IMR-90 (cell line): ENCODE data around the gene ACAT2. TPM values are rescaled to one million over a fixed set of nuclear protein-coding genes. Genes with fewer than 3 reads are reported as not detected.

ENCODE experiments used
- ATAC-seq: fragments of 200-7000 bp; cut with Tn5 transposase; 2 replicates; pipeline ENCODE4 v1.9.1; 2020; ENCODE audit warnings: low read depth, mild to moderate bottlenecking, moderate library complexity
- BruUV-seq: library from RNA; stranded (reverse); fragments of 400-500 nt; replicated peaks from 2 replicates; lab custom pipeline; 2021; lab: Mats Ljungman, UMichigan
- CTCF ChIA-PET: fragments of 300-600 bp; formaldehyde crosslinking; extraction: SDS; loops from one replicate; lab custom pipeline; 2021; ENCODE audit warnings: antibody characterized with exemption; lab: Yijun Ruan, JAX
- POLR2A ChIA-PET: fragments of 300-600 bp; sonication (Branson Sonifier 250); formaldehyde crosslinking; loops from one replicate; lab custom pipeline; 2022; ENCODE audit warnings: antibody characterized with exemption; ENCODE audit not compliant: unreplicated experiment; lab: Charles Lee
- DNase-seq: peaks from one replicate; pipeline ENCODE4 v3.0.0; 2013
- H2AFZ ChIP-seq: replicated peaks from 2 replicates; pipeline ENCODE3; 2013; ENCODE audit warnings: low read length, mild to moderate bottlenecking; ENCODE audit not compliant: poor library complexity
- H2AK5ac ChIP-seq: 2 replicates; pipeline ENCODE4 v1.6.1; 2013; ENCODE audit warnings: low read depth, low read length, inconsistent platforms
- H2AK9ac ChIP-seq: replicated peaks from 2 replicates; pipeline ENCODE3; 2013; ENCODE audit warnings: mild to moderate bottlenecking, low read depth, low read length, moderate library complexity; ENCODE audit not compliant: poor library complexity
- H2BK120ac ChIP-seq: 2 replicates; pipeline ENCODE4 v1.6.1; 2013; ENCODE audit warnings: low read depth, low read length, inconsistent platforms
- H2BK15ac ChIP-seq: 3 replicates; pipeline ENCODE4 v1.6.1; 2013; ENCODE audit warnings: low read depth, low read length, inconsistent platforms
- H2BK20ac ChIP-seq: 2 replicates; pipeline ENCODE4 v1.6.1; 2013; ENCODE audit warnings: low read depth, mild to moderate bottlenecking, inconsistent platforms, low read length, moderate library complexity
- H2BK5ac ChIP-seq: 2 replicates; pipeline ENCODE4 v1.6.1; 2013; ENCODE audit warnings: mild to moderate bottlenecking, low read depth, low read length, inconsistent platforms; ENCODE audit not compliant: poor library complexity, severe bottlenecking
- H3K14ac ChIP-seq: replicated peaks from 2 replicates; pipeline ENCODE4 v1.6.1; 2013; ENCODE audit warnings: low read depth, low read length, inconsistent platforms
- H3K18ac ChIP-seq: 2 replicates; pipeline ENCODE4 v1.6.1; 2013; ENCODE audit warnings: low read depth, low read length, control low read depth
- H3K23ac ChIP-seq: 2 replicates; pipeline ENCODE4 v1.6.1; 2013; ENCODE audit warnings: low read depth, low read length, inconsistent platforms
- H3K27ac ChIP-seq: 2 replicates; pipeline ENCODE4 v1.5.1; 2013; ENCODE audit warnings: mild to moderate bottlenecking, control low read depth, low read length; ENCODE audit not compliant: insufficient read depth
- H3K27me3 ChIP-seq: 2 replicates; pipeline ENCODE4 v1.6.1; 2013; ENCODE audit warnings: low read length; ENCODE audit not compliant: control insufficient read depth, insufficient read depth
- H3K36me3 ChIP-seq: 2 replicates; pipeline ENCODE4 v1.6.1; 2013; ENCODE audit warnings: low read length, mixed read lengths; ENCODE audit not compliant: control insufficient read depth, insufficient read depth
- H3K4ac ChIP-seq: 2 replicates; pipeline ENCODE4 v1.6.1; 2013; ENCODE audit warnings: low read depth, low read length, inconsistent platforms
- H3K4me1 ChIP-seq: 2 replicates; pipeline ENCODE4 v1.6.1; 2013; ENCODE audit warnings: low read length, mixed read lengths; ENCODE audit not compliant: control insufficient read depth, insufficient read depth
- H3K4me2 ChIP-seq: 2 replicates; pipeline ENCODE4 v1.6.1; 2013; ENCODE audit warnings: low read depth, mild to moderate bottlenecking, control low read depth, low read length, moderate library complexity
- H3K4me3 ChIP-seq: 2 replicates; pipeline ENCODE4 v1.5.1; 2013; ENCODE audit warnings: low read depth, mild to moderate bottlenecking, control low read depth, low read length, moderate library complexity; ENCODE audit not compliant: insufficient read depth
- H3K56ac ChIP-seq: 2 replicates; pipeline ENCODE4 v1.6.1; 2013; ENCODE audit warnings: low read length, inconsistent platforms; ENCODE audit not compliant: insufficient read depth; ENCODE audit errors: extremely low read depth
- H3K79me1 ChIP-seq, 2 experiments: 2 replicates each; pipeline ENCODE4 v1.6.1; 2013; ENCODE audit warnings: low read length in 2 of 2, inconsistent platforms in 1 of 2, low read depth in 1 of 2
- H3K9ac ChIP-seq: 2 replicates; pipeline ENCODE4 v1.6.1; 2013; ENCODE audit warnings: low read depth, low read length, control low read depth
- H3K9me1 ChIP-seq: 2 replicates; pipeline ENCODE4 v1.6.1; 2013; ENCODE audit warnings: low read length, inconsistent platforms; ENCODE audit not compliant: insufficient read depth
- H3K9me3 ChIP-seq: 2 replicates; pipeline ENCODE4 v1.6.1; 2013; ENCODE audit warnings: low read length; ENCODE audit not compliant: control insufficient read depth, insufficient read depth
- H4K20me1 ChIP-seq: 2 replicates; pipeline ENCODE4 v1.6.1; 2013; ENCODE audit warnings: low read length, inconsistent platforms; ENCODE audit not compliant: insufficient read depth
- H4K5ac ChIP-seq: 2 replicates; pipeline ENCODE4 v1.6.1; 2013; ENCODE audit warnings: mild to moderate bottlenecking, low read depth, low read length, control low read depth
- H4K8ac ChIP-seq, 2 experiments: 2 replicates each; pipeline ENCODE4 v1.6.1; 2013; ENCODE audit warnings: low read depth in 2 of 2, low read length in 2 of 2, control low read depth in 1 of 2, inconsistent platforms in 1 of 2
- H4K91ac ChIP-seq: 2 replicates; pipeline ENCODE4 v1.6.1; 2013; ENCODE audit warnings: low read depth, low read length, inconsistent platforms; ENCODE audit not compliant: insufficient read depth
- BHLHE40 ChIP-seq: fragments of 150-350 bp; IDR thresholded peaks from 2 replicates; pipeline ENCODE4 v1.6.1; 2016; ENCODE audit warnings: mild to moderate bottlenecking, low read depth, low read length
- CEBPB ChIP-seq: IDR thresholded peaks from 2 replicates; pipeline ENCODE4 v1.6.1; 2012; ENCODE audit warnings: low read depth, low read length, improper control_type of control experiment
- MAFK ChIP-seq: IDR thresholded peaks from 2 replicates; pipeline ENCODE4 v1.6.1; 2012; ENCODE audit warnings: low read depth, low read length, improper control_type of control experiment
- MXI1 ChIP-seq: IDR thresholded peaks from 2 replicates; pipeline ENCODE4 v1.6.1; 2012; ENCODE audit warnings: low read depth, mild to moderate bottlenecking, low read length, moderate library complexity, borderline replicate concordance
- RFX5 ChIP-seq: IDR thresholded peaks from 2 replicates; pipeline ENCODE4 v1.8.0; 2012; ENCODE audit warnings: low read depth, mild to moderate bottlenecking, low read length, moderate library complexity
- SMC3 ChIP-seq: fragments of 150-350 bp; IDR thresholded peaks from 2 replicates; pipeline ENCODE4 v1.6.1; 2016; ENCODE audit warnings: low read depth, mild to moderate bottlenecking, antibody characterized with exemption, low read length, moderate library complexity
- dilution Hi-C: fragments of 300-500 bp; cut with HindIII; formaldehyde crosslinking; loops from one replicate; pipeline ENCODE4 v1.14.3; 2018; ENCODE audit warnings: low sequenced_read_pairs; ENCODE audit not compliant: unreplicated experiment
- in situ Hi-C: fragments of 300-500 bp; cut with MboI; formaldehyde crosslinking; loops from 3 replicates; pipeline ENCODE4 v1.14.3; 2019; ENCODE audit warnings: low sequenced_read_pairs, inconsistent platforms, mixed read lengths
- intact Hi-C: fragments of 100-400 bp; cut with micrococcal nuclease; formaldehyde crosslinking; loops from 2 replicates; pipeline ENCODE4 v1.10.0; 2022
- polyA plus RNA-seq, 3 experiments: library from polyadenylated mRNA; depleted of rRNA; stranded (reverse); fragments of >200 nt; gene quantifications; 2 replicates each; pipeline ENCODE4 v1.2.3, GENCODE V29; 2012; ENCODE audit warnings: low replicate concordance in 1 of 3
- total RNA-seq: library from RNA; depleted of rRNA; stranded (reverse); fragments of >200 nt; gene quantifications from 2 replicates; pipeline ENCODE4 v1.2.3, GENCODE V29; 2012
- TF ChIP-seq, protein P1 (sequence below): conservative IDR thresholded peaks from 2 replicates; pipeline ENCODE4 v1.5.1; 2012; ENCODE audit warnings: mild to moderate bottlenecking, low read depth, low read length, improper control_type of control experiment

ACAT2 gene
- total and polyA plus RNA-seq, 2 of the 4 experiments (the other 2 are of a cell fraction), result 30.5 to 45.2 TPM

GRCh38 chr6:159766906-159767305 lies 5.1 kb downstream of the ACAT2 start (continued):
- TF ChIP-seq MXI1 (no peak), BHLHE40 (no peak)

- dilution Hi-C loops (no loop called here), intact Hi-C loops (no loop called here), in situ Hi-C loops (loop anchor here (10.0 kb wide), 1 partner anchor 75 kb away; the partner anchor contains the start of gene SOD2)
- Histone ChIP-seq H2BK15ac (no peak overlapping the region), H3K4ac (no peak overlapping the region), H4K5ac (no peak overlapping the region), H3K9ac (no peak overlapping the region), H3K4me3 (no peak overlapping the region), H3K27me3 (no peaks in the 10 kb centered on the region), H3K9me1 (no peaks in the 10 kb centered on the region), H2AFZ (no peak overlapping the region), H3K18ac (no peak overlapping the region), H3K79me1 (no peaks in the 10 kb centered on the region; a peak in 2 of 4 replicates), H2AK5ac (no peak overlapping the region), H3K23ac (no peak overlapping the region), H4K8ac (no peak overlapping the region), H3K9me3 (no peaks in the 10 kb centered on the region), H3K4me1 (peaks cover 4% of the 10 kb centered on the region), H3K36me3 (peaks cover 22% of the 10 kb centered on the region), H3K56ac (no peak overlapping the region), H2BK20ac (no peak overlapping the region), H2BK5ac (no peak overlapping the region), H4K20me1 (no peaks in the 10 kb centered on the region), H3K4me2 (no peak overlapping the region), H3K14ac (no peak overlapping the region), H2BK120ac (no peak overlapping the region), H3K27ac (no peak overlapping the region), H4K91ac (no peak overlapping the region), H2AK9ac (no peak overlapping the region)
- ChIA-PET CTCF (no interaction called here), POLR2A (no interaction called here)
- no TSS peak for BruUV-seq
- no peak for DNase-seq
- TF ChIP-seq MAFK (no peak), SMC3 (no peak), RFX5 (no peak), MXI1 (no peak), CEBPB (no peak)
- TF ChIP-seq, protein P1, sequence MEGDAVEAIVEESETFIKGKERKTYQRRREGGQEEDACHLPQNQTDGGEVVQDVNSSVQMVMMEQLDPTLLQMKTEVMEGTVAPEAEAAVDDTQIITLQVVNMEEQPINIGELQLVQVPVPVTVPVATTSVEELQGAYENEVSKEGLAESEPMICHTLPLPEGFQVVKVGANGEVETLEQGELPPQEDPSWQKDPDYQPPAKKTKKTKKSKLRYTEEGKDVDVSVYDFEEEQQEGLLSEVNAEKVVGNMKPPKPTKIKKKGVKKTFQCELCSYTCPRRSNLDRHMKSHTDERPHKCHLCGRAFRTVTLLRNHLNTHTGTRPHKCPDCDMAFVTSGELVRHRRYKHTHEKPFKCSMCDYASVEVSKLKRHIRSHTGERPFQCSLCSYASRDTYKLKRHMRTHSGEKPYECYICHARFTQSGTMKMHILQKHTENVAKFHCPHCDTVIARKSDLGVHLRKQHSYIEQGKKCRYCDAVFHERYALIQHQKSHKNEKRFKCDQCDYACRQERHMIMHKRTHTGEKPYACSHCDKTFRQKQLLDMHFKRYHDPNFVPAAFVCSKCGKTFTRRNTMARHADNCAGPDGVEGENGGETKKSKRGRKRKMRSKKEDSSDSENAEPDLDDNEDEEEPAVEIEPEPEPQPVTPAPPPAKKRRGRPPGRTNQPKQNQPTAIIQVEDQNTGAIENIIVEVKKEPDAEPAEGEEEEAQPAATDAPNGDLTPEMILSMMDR, result no peak
- no peak for ATAC-seq
Observed at GRCh38 chr6:159769470-159769869, 7.6 kb downstream of the ACAT2 start.
